NCI-H2196 treated with DMSO at 0.1 percent for 48 hours (cell line): ENCODE measurements around the gene ZNF497.

Experiments used
- DNase-seq: peaks from one replicate; lab custom pipeline; 2025; ENCODE audit not compliant: unreplicated experiment; lab: John Stamatoyannopoulos, UW

ZNF497 gene

GRCh38 chr19:58367698-58368454 lies 5.3 kb upstream of the ZNF497 start:
- no peak for DNase-seq

DNA sequence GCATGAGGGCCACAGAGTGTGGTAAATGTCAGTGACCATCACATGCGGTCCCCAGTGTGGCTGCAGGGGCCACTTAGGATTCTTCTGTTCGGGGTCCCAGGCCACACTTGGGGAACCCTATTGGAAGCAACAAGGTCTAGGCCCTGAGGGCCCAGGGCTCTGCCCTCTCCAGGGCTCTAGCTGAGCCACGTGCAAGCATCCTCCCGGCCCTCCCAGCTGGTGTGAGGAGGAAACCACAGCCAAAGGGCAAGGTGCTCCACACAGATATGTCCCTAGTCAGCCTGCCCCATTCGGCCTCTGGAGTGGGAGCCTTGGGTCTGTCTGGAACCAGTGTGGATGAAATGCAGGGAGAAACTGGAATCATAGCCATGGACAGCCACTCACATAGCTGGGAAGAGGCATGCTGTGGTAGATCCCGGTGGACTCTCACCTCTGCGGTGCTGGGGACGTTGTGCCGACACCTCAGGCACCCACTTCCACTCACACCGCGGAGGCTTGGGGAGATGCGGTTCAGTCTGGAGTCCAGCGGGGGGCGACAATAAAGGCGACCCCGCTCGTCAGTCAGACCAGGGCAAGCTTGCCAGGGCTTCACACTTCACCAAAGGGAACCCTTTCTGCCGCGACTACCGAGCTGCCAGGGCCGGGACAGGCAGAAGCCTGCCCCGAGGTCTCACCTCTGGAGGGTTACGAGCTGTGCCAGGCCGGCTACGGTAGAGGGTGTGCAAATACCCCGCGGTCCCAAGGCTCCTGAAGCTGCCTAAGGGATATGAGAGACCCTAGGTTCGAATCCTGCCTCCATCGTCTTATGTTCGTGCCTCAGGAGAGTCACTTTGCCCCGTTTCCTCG lies 4.3 kb upstream of the ZNF497 start:
- DNase-seq: no peak

DNA sequence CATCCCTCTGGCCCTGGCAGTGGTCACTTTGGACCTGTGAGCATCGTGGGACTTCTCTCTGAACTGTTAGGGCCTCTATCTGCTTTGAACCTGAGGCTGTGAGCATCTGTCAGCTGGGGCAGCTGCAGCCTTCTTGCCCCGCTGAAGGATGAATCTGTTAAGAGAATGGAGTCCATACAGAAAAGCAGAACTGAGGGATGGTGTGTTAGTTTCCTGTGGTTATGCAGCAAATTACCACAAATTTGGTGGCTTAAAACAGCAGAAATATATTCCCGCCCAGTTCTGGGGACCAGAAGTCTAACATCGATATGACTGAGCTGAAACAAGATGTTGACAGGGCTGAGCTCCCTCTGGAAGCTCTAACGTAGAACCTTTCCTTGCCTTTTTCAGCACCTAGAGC lies 1.6 kb upstream of the ZNF497 start:
- DNase-seq: no peak

- peak; percentile 48 for DNase-seq
Measured at GRCh38 chr19:58361900-58362271, 665 bp downstream of the ZNF497 start.

DNA sequence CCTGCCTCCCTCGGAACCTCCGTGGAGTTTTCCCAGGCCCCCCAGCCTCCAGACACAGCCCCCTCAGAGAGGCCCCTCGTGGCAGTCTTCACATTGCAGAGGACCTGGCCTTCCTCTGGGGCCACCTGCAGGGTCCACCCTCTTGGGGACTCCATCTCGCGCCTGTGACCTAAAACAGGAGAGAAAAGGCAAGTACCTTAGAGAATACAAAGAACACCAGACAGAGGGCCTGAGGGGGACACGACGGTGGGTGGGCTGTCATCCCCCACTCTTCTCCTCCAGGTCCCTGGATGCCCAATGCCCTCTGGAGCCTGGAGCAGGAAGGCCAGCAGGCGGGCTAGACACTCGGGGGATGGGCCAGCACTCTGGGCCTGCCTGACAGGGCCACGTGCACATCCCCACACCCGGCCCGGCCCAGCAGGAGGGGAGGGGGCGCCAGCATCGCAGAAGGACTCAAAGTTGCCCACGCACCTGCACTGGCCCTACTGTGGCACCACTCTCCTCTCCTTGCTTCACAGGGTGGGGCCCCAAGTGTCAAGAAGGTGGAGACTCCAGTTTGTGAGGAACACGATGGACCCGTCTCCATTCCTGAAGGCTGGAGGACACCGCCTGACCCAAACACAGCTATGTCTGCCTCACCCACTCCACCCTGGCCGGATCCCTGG lies 4.9 kb downstream of the ZNF497 start:
- DNase-seq: no peak

DNA sequence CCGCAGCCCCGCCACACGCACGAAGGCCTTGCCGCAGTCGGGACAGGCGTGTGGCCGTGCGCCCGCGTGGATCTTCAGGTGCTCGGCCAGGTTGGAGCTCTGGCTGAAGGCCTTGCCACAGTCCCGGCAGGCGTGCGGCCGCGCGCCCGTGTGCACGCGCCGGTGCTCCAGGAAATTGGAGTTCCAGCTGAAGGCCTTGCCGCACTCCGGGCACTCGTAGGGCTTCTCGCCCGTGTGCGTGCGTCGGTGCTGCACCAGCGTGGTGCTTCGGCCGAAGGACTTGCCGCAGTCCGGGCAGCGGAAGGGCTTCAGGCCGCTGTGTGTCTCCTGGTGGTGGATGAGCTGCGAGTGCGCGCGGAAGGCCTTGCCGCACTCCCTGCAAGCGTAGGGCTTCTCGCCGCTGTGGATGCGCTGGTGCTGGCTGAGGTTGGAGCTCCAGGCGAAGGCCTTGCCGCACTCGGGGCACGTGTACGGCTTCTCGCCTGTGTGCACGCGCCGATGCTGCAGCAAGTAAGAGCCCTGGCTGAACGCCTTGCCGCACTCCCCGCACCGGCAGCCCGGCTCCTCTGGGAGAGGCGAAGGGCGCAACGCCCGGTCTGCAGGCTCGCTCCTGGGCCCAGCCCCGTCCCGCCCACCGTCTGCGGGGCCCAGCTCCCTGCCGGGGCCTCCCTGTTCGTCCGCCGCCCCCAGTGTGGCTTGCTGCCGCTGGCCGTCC lies 5.6 kb downstream of the ZNF497 start:
- no peak for DNase-seq

GRCh38 chr19:58355908-58356765 lies 6.4 kb downstream of the ZNF497 start:
- DNase-seq: no peak

DNA sequence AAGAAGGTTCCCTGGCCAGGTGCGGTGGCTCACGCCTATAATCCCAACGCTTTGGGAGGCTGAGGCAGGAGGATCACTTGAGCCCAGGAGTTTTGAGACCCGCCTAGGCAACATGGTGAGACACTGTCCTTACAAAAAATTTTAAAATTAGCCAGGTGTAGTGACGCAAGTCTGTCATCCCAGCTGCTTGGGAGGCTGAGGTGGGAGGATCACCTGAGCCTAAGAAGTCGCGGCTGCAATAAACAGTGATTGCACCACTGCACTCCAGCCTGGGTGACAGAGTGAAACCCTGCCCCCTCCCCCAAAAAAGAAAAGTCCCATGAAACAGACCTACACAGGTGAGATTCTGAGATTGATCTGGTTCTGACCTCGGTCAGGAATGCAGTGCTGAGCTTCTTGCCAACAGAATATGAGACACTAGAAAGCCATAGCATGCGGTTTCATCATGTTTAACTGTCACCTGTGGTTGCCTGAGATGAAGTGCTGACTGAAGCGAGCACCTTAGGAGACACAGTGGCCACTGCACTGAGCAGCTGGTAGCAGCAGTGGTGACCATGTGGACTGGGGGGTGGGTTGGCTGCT lies 7.2 kb downstream of the ZNF497 start:
- no peak for DNase-seq

GRCh38 chr19:58354478-58355030 lies 8.0 kb downstream of the ZNF497 start:
- DNase-seq: no peak

DNA sequence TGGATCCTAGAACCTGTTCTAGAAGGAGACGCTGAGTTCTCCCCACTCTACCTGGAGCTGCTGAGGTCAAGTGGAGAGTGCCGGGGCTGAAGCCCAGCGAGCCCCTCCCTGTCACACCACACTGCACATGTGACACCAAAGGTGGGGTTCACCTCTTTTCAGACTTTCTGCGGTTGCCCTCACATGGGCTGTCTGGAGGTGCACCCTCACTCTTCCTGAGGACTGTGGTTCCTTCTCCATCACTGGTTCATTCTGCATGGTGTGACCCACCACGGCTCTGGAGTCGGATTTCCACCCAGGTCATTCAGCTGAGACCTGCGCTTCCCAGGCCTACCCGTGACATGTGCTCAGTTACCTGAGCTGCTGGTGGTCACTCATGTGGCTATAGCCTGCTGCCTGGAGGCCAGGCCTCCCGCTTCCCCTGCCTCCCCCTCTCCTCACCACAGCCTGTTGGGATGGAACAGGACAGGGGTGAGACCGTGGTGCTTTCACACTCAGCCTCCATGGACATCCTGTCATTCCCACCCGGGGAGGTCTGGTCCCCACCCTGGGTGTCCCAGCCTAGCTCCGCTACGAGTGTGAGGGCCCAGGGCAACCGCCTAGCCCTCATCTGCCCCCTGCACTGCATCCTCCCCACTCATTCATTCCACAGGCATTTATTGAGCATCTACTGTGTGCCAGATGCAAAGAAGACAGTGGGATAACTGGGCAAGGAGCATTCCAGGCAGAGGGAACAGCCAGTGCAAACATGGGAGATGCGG lies 8.7 kb downstream of the ZNF497 start:
- no peak for DNase-seq

DNA sequence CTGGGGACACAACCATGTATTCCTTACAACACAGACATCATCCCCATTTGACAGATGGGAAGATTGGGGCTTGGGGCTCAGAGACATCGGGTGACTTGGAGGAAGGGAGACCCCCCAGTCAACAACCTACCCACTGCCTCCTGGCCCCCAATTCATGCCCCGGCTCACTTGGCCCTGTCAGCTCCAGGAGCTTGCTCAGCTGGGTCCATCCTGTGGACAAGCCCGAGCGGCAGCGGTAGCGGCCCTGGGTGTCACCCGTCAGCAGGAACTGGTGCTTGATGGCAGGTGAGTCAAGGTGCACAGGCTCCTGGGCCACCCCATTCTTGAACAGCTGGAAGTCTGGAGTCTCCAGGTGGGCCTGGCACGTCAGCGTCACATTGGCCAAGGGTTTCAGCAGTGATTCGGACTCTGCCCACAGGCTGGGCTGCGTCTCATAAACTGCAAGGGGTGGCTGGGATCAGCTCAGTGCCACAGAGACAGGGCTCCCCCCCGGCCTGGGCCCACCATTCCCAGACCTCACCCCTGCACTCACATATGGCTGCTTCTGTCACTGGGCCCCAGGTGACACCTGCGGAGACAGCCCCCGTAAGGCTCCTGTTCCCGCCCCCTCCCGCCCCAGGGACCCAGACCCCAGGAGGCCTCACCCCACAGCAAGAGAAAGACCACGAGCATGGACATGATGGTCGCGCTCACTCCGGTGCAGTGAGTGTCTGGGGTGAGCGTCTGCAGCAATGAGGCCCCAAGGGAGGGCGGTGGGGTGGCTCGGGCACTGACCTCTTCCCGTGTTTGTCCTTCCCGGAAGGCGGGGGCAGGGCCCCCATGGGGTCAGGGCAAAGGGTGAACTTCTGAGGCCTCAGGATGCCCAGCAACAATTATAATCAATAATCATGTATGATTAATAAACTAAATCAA lies 9.5 kb downstream of the ZNF497 start, which contains the start of gene A1BG:
TSS of gene A1BG (minus strand) at position 733 of the 912 bp plus-strand sequence. CDS start at position 678, 55 bp downstream.
- DNase-seq: no peak

DNA sequence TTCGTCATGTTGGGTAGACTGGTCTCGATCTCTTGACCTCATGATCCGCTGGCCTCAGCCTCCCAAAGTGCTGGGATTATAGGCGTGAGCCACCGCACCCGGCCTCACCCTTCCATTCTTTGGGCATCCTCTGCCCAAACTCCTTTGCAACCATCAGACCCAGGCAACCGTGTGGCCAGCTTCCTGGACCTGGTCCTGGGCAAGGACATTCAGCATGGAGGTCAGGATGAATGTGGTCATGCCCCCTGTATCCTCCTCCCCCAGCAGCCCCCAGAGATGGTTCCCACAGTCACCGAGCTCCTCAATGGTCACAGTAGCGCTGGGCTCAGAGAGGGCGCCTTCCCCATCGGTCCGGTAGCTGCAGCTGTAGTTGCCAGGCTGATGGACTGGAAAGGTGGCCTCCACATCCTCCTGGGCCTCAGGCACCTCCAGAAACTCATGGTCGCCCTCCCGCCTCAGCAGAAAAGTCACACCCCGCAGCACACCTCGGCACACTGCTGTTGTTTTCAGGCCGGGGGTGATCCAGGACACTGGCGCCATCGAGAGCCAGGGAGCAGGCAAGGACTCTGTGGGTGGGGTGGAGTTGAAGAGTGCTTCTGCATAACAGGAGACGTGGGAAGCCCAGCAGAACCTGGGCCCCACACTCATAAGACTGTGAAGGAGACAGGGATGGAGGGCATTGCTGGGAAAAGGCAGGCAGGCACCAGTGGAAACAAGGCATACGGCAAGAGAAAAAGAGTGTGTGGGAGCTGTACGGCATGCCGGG lies 10.4 kb downstream of the ZNF497 start:
- no peak for DNase-seq

DNA sequence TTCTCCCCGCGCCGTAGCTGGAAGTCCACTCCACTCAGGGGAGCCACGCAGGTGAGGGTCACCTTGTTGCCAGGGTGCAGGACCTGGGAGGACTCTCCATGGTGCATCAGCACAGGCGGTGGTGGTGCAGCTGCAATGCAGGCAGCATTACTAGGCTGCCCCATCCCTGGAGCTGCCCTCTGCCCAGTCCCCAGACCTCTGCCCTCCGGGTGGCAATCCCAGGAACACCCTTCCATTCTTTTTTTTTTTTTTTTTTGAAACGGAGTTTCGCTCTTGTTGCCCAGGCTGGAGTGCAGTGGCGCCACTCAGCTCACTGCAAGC lies 11.0 kb downstream of the ZNF497 start:
- no peak for DNase-seq

- DNase-seq: no peak
Measured at GRCh38 chr19:58350871-58351557, 11.5 kb downstream of the ZNF497 start.

DNA sequence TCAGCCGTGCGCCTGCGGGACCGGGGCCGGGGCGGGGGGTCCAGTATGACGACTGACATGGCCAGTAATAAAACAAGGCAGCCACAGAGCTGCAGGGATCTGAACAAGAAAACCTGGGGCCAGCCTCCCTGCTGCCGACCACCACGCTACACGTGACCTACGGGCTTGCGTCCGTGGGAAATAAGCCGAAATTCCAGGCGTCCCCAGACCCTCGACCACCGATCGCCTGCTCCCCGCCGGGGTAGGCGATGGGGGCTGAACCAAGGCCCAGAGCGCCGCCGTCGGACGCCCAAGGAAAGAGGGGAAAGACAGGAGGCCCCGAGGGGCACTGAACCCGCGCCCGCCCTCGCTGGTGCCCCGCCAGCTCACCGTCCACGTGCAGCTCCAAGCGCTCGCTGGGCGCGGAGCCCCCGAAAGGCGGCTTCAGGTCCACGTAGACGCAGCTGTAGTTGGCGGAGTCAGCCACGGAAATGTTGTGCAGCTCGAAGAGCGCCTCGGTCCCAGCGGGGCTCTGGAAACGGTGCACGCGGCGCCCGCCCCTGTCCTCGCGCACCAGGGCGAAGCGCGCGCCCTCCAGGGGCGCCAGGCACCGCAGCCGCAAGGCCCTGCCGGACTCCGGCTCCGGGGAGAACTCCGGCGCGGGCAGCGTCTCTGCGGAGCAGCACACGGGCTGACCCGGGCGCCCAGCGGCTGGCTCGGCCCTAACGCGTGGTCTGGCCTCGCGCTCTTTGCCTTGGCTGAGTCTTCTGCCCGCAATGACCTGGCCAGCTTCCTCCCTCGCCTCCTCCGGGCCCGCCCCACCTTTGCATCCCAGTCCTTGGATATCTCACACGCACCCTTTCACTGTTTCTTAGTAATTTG lies 12.3 kb downstream of the ZNF497 start:
- DNase-seq: no peak

- DNase-seq: no peak
Measured at GRCh38 chr19:58349590-58349989, 13.0 kb downstream of the ZNF497 start.
